Measurements from ENCODE around the gene DPY19L3. TPM values are rescaled to one million over a fixed set of nuclear protein-coding genes. Genes with fewer than 3 reads are reported as not detected.
"Not testable (repeated sequence)": the region's sequence is repeated elsewhere in the genome, so short reads cannot be mapped to it uniquely, and the experiment has no call there.

DPY19L3 gene
- total RNA-seq, 1 donor from 2014 or later, result 14.0 TPM

- TF ChIP-seq CTCF (conservative IDR thresholded peaks at IDR 0.05; ENCODE audit: low read depth, low read length), result no peak
- no peak overlapping the region for H3K4me3 ChIP-seq (ENCODE audit: low read depth, low read length)
- no peak for DNase-seq (ENCODE audit: low read depth)
These were observed 33.2 kb downstream of the DPY19L3 start for GRCh38 chr19:32438751-32439150.

GRCh38 chr19:32442650-32443049 lies 37.1 kb downstream of the DPY19L3 start:
- no peak for TF ChIP-seq CTCF (conservative IDR thresholded peaks at IDR 0.05; ENCODE audit: low read depth, low read length)
- no peak overlapping the region for H3K4me3 ChIP-seq (ENCODE audit: low read depth, low read length)
- DNase-seq (ENCODE audit: low read depth), result no peak

- not testable (repeated sequence) for H3K4me3 ChIP-seq (ENCODE audit: low read depth, low read length); DNase-seq (ENCODE audit: low read depth)
These were observed 42.0 kb downstream of the DPY19L3 start for GRCh38 chr19:32447534-32447933.

- DNase-seq (ENCODE audit: low read depth), result no peak
- no peak for TF ChIP-seq CTCF (conservative IDR thresholded peaks at IDR 0.05; ENCODE audit: low read depth, low read length)
- no peak overlapping the region for H3K4me3 ChIP-seq (ENCODE audit: low read depth, low read length)
These were observed 42.5 kb downstream of the DPY19L3 start for GRCh38 chr19:32448026-32448425.

GRCh38 chr19:32450217-32450616 lies 44.6 kb downstream of the DPY19L3 start:
- no peak for DNase-seq (ENCODE audit: low read depth)
- TF ChIP-seq CTCF (conservative IDR thresholded peaks at IDR 0.05; ENCODE audit: low read depth, low read length), result no peak
- H3K4me3 ChIP-seq (ENCODE audit: low read depth, low read length), result no peak overlapping the region

GRCh38 chr19:32453736-32454135 lies 48.2 kb downstream of the DPY19L3 start:
- no peak for DNase-seq (ENCODE audit: low read depth)
- H3K4me3 ChIP-seq (ENCODE audit: low read depth, low read length), result no peak overlapping the region
- TF ChIP-seq CTCF (conservative IDR thresholded peaks at IDR 0.05; ENCODE audit: low read depth, low read length), result no peak

GRCh38 chr19:32456406-32456805 lies 50.8 kb downstream of the DPY19L3 start:
- no peak for TF ChIP-seq CTCF (conservative IDR thresholded peaks at IDR 0.05; ENCODE audit: low read depth, low read length)
- H3K4me3 ChIP-seq (ENCODE audit: low read depth, low read length), result no peak overlapping the region
- DNase-seq (ENCODE audit: low read depth), result no peak
